ENCODE results near the gene SLC25A21. TPM values are rescaled to one million over a fixed set of nuclear protein-coding genes. Genes with fewer than 3 reads are reported as not detected.

The SLC25A21 gene
- total and polyA plus RNA-seq, 2 of the 13 experiments (the other 11 are each of a cell fraction or from before 2014, with no cell fraction given) = 1.9 to 2.9 TPM

DNA sequence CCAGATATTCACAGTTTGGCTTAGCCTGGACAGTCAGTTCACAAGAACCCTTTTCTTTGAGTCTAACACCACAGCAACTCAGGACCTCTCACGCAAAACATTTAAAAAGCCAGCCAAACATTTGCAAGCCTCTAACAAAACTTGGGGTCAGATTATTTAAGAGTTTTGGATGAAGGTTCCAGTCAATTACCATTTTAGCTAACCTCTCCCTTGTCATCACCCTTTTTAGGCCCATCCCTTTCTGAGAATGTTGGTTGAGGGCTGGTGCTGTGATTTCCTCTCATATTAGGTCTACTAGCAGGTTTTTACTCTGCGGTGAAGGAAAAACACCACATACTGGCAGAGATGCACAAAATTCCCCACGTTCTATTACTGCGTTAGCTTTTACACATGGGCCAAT, 490.1 kb downstream of the SLC25A21 start (continued):
- TF ChIP-seq, protein P1, sequence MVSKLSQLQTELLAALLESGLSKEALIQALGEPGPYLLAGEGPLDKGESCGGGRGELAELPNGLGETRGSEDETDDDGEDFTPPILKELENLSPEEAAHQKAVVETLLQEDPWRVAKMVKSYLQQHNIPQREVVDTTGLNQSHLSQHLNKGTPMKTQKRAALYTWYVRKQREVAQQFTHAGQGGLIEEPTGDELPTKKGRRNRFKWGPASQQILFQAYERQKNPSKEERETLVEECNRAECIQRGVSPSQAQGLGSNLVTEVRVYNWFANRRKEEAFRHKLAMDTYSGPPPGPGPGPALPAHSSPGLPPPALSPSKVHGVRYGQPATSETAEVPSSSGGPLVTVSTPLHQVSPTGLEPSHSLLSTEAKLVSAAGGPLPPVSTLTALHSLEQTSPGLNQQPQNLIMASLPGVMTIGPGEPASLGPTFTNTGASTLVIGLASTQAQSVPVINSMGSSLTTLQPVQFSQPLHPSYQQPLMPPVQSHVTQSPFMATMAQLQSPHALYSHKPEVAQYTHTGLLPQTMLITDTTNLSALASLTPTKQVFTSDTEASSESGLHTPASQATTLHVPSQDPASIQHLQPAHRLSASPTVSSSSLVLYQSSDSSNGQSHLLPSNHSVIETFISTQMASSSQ (IDR thresholded peaks at IDR 0.05; ENCODE audit: low read depth) = no peak
- TF ChIP-seq, protein P1 (CRISPR knock-in tag; IDR thresholded peaks at IDR 0.05; ENCODE audit: borderline replicate concordance) = no peak
- TF ChIP-seq ZNF282 (IDR thresholded peaks at IDR 0.05; ENCODE audit: partially characterized antibody) = no peak
- TF ChIP-seq NFKB2 (CRISPR knock-in tag; IDR thresholded peaks at IDR 0.05; ENCODE audit: borderline replicate concordance) = no peak
- TF ChIP-seq BORCS8-MEF2B (CRISPR knock-in tag; IDR thresholded peaks at IDR 0.05) = no peak
- no peak for TF ChIP-seq SKI (IDR thresholded peaks at IDR 0.05; ENCODE audit: partially characterized antibody)

DNA sequence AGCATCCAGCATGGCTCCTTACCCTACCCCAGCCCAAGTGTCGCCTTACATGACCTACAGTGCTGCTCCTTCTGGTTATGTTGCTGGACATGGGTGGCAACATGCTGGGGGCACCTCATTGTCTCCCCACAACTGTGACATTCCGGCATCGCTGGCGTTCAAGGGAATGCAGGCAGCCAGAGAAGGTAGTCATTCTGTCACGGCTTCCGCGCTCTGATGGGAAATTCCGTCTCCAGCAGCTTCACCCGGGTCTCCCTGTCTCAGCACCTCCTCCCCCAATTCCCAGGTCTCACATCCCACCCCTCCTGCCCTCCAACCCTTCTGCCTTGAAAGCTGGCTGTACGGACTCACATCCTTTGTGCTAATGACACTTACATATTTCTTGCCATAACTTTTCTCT, 496.2 kb downstream of the SLC25A21 start:
- ChIA-PET POLR2A (no interaction called here), CTCF (ENCODE audit: low intra/inter-chr PET ratio, low total read pairs) (no interaction called here)
- Histone ChIP-seq H4K20me1 (ENCODE audit: insufficient read depth, low read length) (no peaks in the 10 kb centered on the region), H3K4me2 (ENCODE audit: low read depth, low read length) (no peak overlapping the region), H3K9ac (ENCODE audit: insufficient read depth, low read depth, low read length) (no peak overlapping the region), H3K36me3 (replicated peaks in 1 of 2; ENCODE audit: control insufficient read depth in 1 of 2, insufficient read depth in 2 of 2, low read length in 2 of 2) (no peaks in the 10 kb centered on the region), H3K79me2 (ENCODE audit: insufficient read depth, low read length) (no peaks in the 10 kb centered on the region), H3K27me3 (ENCODE audit: control insufficient read depth in 1 of 2, insufficient read depth in 2 of 2, low read length in 2 of 2) (peaks cover 0 to 17% of the 10 kb centered on the region in 2 experiments; a peak in 3 of 5 replicates), H3K4me1 (ENCODE audit: insufficient read depth, low read length) (no peaks in the 10 kb centered on the region), H3K4me3 (replicated peaks in 1 of 3; ENCODE audit: insufficient read depth in 1 of 3, low read depth in 2 of 3, low read length in 3 of 3) (no peak overlapping the region), H3K9me3 (ENCODE audit: low read length) (no peaks in the 10 kb centered on the region), H3K27ac (ENCODE audit: extremely low read length, insufficient read depth, low read length) (no peak overlapping the region), H2AFZ (ENCODE audit: low read length) (no peak overlapping the region)
- in situ Hi-C loops (cut with HindIII; ENCODE audit: extremely low pct_ligation_motif_present, low pct_unique_long_range_greater_than_20kb) = no loop called here
- no TSS peak for BruUV-seq (replicated peaks)
- 32% methylated on average over 10 of the region's 10 CpGs for WGBS (ENCODE audit: low lambda C conversion rate)
- intact Hi-C loops (cut with micrococcal nuclease; ENCODE audit: unreplicated experiment) = no loop called here
- DNase-seq (ENCODE audit: low spot score) = no peak
- no peak for FAIRE-seq
- peak; percentile 40; the same call in 2 of the 3 replicates for ATAC-seq
- no peak for TF ChIP-seq PTBP1 (IDR thresholded peaks at IDR 0.05; ENCODE audit: low read depth, low read length, poor library complexity, severe bottlenecking)
- TF ChIP-seq CBX5 (CRISPR knock-in tag; IDR thresholded peaks at IDR 0.05; ENCODE audit: borderline replicate concordance) = no peak
- TF ChIP-seq FOXK1 (CRISPR knock-in tag; IDR thresholded peaks at IDR 0.05; ENCODE audit: borderline replicate concordance, low read depth) = no peak
- TF ChIP-seq CREB1 (IDR thresholded peaks at IDR 0.05) = no peak
- no peak for TF ChIP-seq CREB1 (CRISPR knock-in tag; IDR thresholded peaks at IDR 0.05)
- TF ChIP-seq ZNF747 (CRISPR knock-in tag; IDR thresholded peaks at IDR 0.05; ENCODE audit: borderline replicate concordance) = no peak
- TF ChIP-seq RBM22 (optimal IDR thresholded peaks at IDR 0.05; ENCODE audit: low read length) = no peak
- TF ChIP-seq FUBP1 (CRISPR knock-in tag; IDR thresholded peaks at IDR 0.05; ENCODE audit: borderline replicate concordance) = no peak
- no peak for TF ChIP-seq ZNF33A (CRISPR knock-in tag; IDR thresholded peaks at IDR 0.05; ENCODE audit: borderline replicate concordance)
